Epidermal melanocyte (primary cell): Measurements from ENCODE around the gene KPNA5.

Experiments used
- DNase-seq: peaks from one replicate; pipeline ENCODE4 v3.0.0; 2011; ENCODE audit warnings: low spot score; ENCODE audit not compliant: insufficient read length

KPNA5 gene

GRCh38 chr6:116783852-116784251 lies 102.8 kb downstream of the KPNA5 start:
- DNase-seq, result no peak
